ENCODE results near the gene CREB3.

CREB3 gene

GRCh38 chr9:35727676-35728040 lies 4.8 kb upstream of the CREB3 start:
- no peak for DNase-seq

- DNase-seq, result peak; percentile 17 to 24
These were observed 4.2 kb upstream of the CREB3 start for GRCh38 chr9:35728041-35728971.

- DNase-seq, result no peak
These were observed 3.4 kb upstream of the CREB3 start for GRCh38 chr9:35729101-35729500.

GRCh38 chr9:35729700-35730485 lies 2.6 kb upstream of the CREB3 start:
- no peak for DNase-seq

- DNase-seq, result no peak
These were observed 2.0 kb upstream of the CREB3 start for GRCh38 chr9:35730486-35730854.

GRCh38 chr9:35731415-35732184 lies 866 bp upstream of the CREB3 start:
- no peak for DNase-seq

- peak; percentile 13 to 25 for DNase-seq
These were observed 505 bp downstream of the CREB3 start for GRCh38 chr9:35732800-35733541.

- DNase-seq, result no peak
These were observed 1.6 kb downstream of the CREB3 start for GRCh38 chr9:35734096-35734495.

- DNase-seq, result peak; percentile 50 to 67
These were observed 3.8 kb downstream of the CREB3 start for GRCh38 chr9:35736201-35736633.

- no peak for DNase-seq
These were observed 4.7 kb downstream of the CREB3 start for GRCh38 chr9:35737143-35737542.

- DNase-seq, result no peak
These were observed 5.7 kb downstream of the CREB3 start for GRCh38 chr9:35738186-35738585.

- no peak for DNase-seq
These were observed 6.5 kb downstream of the CREB3 start for GRCh38 chr9:35738924-35739323.

GRCh38 chr9:35740243-35740642 lies 7.8 kb downstream of the CREB3 start:
- no peak for DNase-seq

- DNase-seq, result no peak
These were observed 9.3 kb downstream of the CREB3 start for GRCh38 chr9:35741740-35742139.

- DNase-seq, result no peak
These were observed 11.0 kb downstream of the CREB3 start for GRCh38 chr9:35743452-35743851.

- no peak for DNase-seq
These were observed 11.5 kb downstream of the CREB3 start for GRCh38 chr9:35743880-35744518.

- DNase-seq, result no peak
These were observed 13.1 kb downstream of the CREB3 start for GRCh38 chr9:35745569-35745968.

GRCh38 chr9:35746583-35746982 lies 14.1 kb downstream of the CREB3 start:
- no peak for DNase-seq

- no peak for DNase-seq
These were observed 15.9 kb downstream of the CREB3 start for GRCh38 chr9:35748242-35748857.

GRCh38 chr9:35748858-35749514 lies 16.5 kb downstream of the CREB3 start, which contains the start of the genes GBA2 and RGP1:
Gene GBA2, minus strand, starts transcription at chr9:35749228. Its CDS starts 524 bp downstream, at chr9:35748704.
Gene RGP1, plus strand, starts transcription at chr9:35749287. Its CDS starts 469 bp downstream, at chr9:35749756.
- DNase-seq, result peak; percentile 50 to 68

Data from stimulated activated CD4-positive, alpha-beta T cell treated with anti-CD3 and anti-CD28 coated beads, Interleukin-4, amount 100 ng/mL, for 4 hours (primary cell).